Activated effector memory CD4-positive, alpha-beta T cell treated with anti-CD3 and anti-CD28 coated beads, Interleukin-2, amount 50 U/mL, for 16 hours (primary cell): ENCODE results near the gene ATP1A4.
"Not testable (repeated sequence)": the region's sequence is repeated elsewhere in the genome, so short reads cannot be mapped to it uniquely, and the experiment has no call there.

Experiments
- DNase-seq: peaks from one replicate; pipeline ENCODE4 v3.0.0-alpha.2; 2020

Gene ATP1A4

GRCh38 chr1:160124705-160125478 is 26.5 kb upstream of the ATP1A4 start:
- no peak for DNase-seq

- DNase-seq: no peak
These were observed 25.7 kb upstream of the ATP1A4 start for GRCh38 chr1:160125746-160126145.

GRCh38 chr1:160126342-160126741 is 25.1 kb upstream of the ATP1A4 start:
- DNase-seq: not testable (repeated sequence)

GRCh38 chr1:160127381-160127780 is 24.0 kb upstream of the ATP1A4 start:
- DNase-seq: no peak

GRCh38 chr1:160127865-160128523 is 23.4 kb upstream of the ATP1A4 start:
- no peak for DNase-seq

GRCh38 chr1:160128636-160129035 is 22.8 kb upstream of the ATP1A4 start:
- DNase-seq: no peak

- no peak for DNase-seq
These were observed 22.4 kb upstream of the ATP1A4 start for GRCh38 chr1:160129046-160129445.

GRCh38 chr1:160129558-160129957 is 21.8 kb upstream of the ATP1A4 start:
- DNase-seq: no peak

GRCh38 chr1:160129966-160130365 is 21.4 kb upstream of the ATP1A4 start:
- no peak for DNase-seq

- no peak for DNase-seq
These were observed 20.9 kb upstream of the ATP1A4 start for GRCh38 chr1:160130486-160130885.

- no peak for DNase-seq
These were observed 20.5 kb upstream of the ATP1A4 start for GRCh38 chr1:160130939-160131338.

GRCh38 chr1:160131803-160132565 is 19.4 kb upstream of the ATP1A4 start:
- no peak for DNase-seq

GRCh38 chr1:160133990-160134770 is 17.2 kb upstream of the ATP1A4 start:
- DNase-seq: no peak

GRCh38 chr1:160134791-160135572 is 16.4 kb upstream of the ATP1A4 start:
- DNase-seq: no peak

GRCh38 chr1:160136121-160136925 is 15.1 kb upstream of the ATP1A4 start:
- peak; percentile 31 for DNase-seq

GRCh38 chr1:160136926-160137200 is 14.5 kb upstream of the ATP1A4 start:
- no peak for DNase-seq

- no peak for DNase-seq
These were observed 14.1 kb upstream of the ATP1A4 start for GRCh38 chr1:160137216-160137862.

- DNase-seq: no peak
These were observed 11.6 kb upstream of the ATP1A4 start for GRCh38 chr1:160139840-160140239.

GRCh38 chr1:160143695-160144094 is 7.7 kb upstream of the ATP1A4 start:
- no peak for DNase-seq

- DNase-seq: no peak
These were observed 6.5 kb upstream of the ATP1A4 start for GRCh38 chr1:160144921-160145320.

- no peak for DNase-seq
These were observed 5.3 kb upstream of the ATP1A4 start for GRCh38 chr1:160146107-160146506.
